ENCODE results near the gene MARCHF3. TPM values are rescaled to one million over a fixed set of nuclear protein-coding genes. Genes with fewer than 3 reads are reported as not detected.

The MARCHF3 gene
- polyA plus RNA-seq, 1 donor from 2014 or later, result 3.9 TPM

DNA sequence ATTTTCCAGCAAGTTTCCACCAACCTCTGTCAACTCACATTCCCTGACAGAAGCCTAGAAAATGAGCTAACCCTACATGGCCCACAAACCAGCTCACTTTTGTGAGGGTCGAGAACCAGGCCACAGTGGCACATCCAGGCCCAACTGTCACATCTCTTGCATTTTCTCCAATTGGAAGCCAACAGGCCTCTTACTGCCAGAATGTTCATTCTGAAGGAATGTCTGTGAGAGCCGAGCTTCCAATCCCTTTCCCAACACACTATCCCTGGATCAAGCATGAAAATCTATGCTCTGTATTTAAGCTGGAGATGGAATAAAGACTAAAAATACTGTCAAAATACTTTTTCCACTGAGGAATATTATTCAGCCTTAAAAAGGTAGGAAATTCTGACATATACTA is 20.0 kb downstream of the MARCHF3 start:
- no peaks in the 10 kb centered on the region for H3K9me2 ChIP-seq (ENCODE audit: insufficient read depth, low read length)
- no peak overlapping the region for H3K27ac ChIP-seq (ENCODE audit: low read length)
- no peak overlapping the region for H2AFZ ChIP-seq (ENCODE audit: low read depth, low read length)
- no peak overlapping the region for H3K9ac ChIP-seq (ENCODE audit: low read length)
- no peaks in the 10 kb centered on the region for H3K9me3 ChIP-seq (ENCODE audit: low read length)
- H3K36me3 ChIP-seq (ENCODE audit: insufficient read depth, low read length), result no peaks in the 10 kb centered on the region
- no peaks in the 10 kb centered on the region for H4K20me1 ChIP-seq (ENCODE audit: insufficient read depth)
- no peak for TF ChIP-seq POLR2AphosphoS5 (IDR thresholded peaks at IDR 0.05)
- TF ChIP-seq RAD21 (conservative IDR thresholded peaks at IDR 0.05), result no peak
- no peak for TF ChIP-seq REST (IDR thresholded peaks at IDR 0.05; ENCODE audit: borderline replicate concordance)
- no peak for TF ChIP-seq MXI1 (conservative IDR thresholded peaks at IDR 0.05; ENCODE audit: poor library complexity, severe bottlenecking)
- no peak for TF ChIP-seq CTCF (IDR thresholded peaks at IDR 0.05; ENCODE audit: poor library complexity, severe bottlenecking)
- no peak for TF ChIP-seq TAF1 (IDR thresholded peaks at IDR 0.05; ENCODE audit: low read depth)
- no peak for TF ChIP-seq EZH2 (IDR thresholded peaks at IDR 0.05; ENCODE audit: borderline replicate concordance, insufficient read depth, low read length, poor library complexity, severe bottlenecking)
- TF ChIP-seq SMC3 (conservative IDR thresholded peaks at IDR 0.05; ENCODE audit: poor library complexity), result no peak
- no peak for TF ChIP-seq EP300 (conservative IDR thresholded peaks at IDR 0.05; ENCODE audit: poor library complexity, severe bottlenecking)
- no peaks in the 10 kb centered on the region for H3F3A ChIP-seq (ENCODE audit: insufficient read depth, low read length, poor library complexity, severe bottlenecking)
- no peak overlapping the region for H3K4me2 ChIP-seq (ENCODE audit: low read length)
- no peaks in the 10 kb centered on the region for H3K27me3 ChIP-seq (ENCODE audit: insufficient read depth, low read depth, low read length)
- H3K79me2 ChIP-seq (replicated peaks; ENCODE audit: insufficient read depth, low read length), result no peaks in the 10 kb centered on the region
- no peak overlapping the region for H3K4me3 ChIP-seq (ENCODE audit: low read length)

GRCh38 chr5:127009784-127010183 is 20.6 kb downstream of the MARCHF3 start:
- Histone ChIP-seq H3K79me2 (replicated peaks; ENCODE audit: insufficient read depth, low read length) (no peaks in the 10 kb centered on the region), H4K20me1 (ENCODE audit: insufficient read depth) (no peaks in the 10 kb centered on the region), H3K4me2 (ENCODE audit: low read length) (no peak overlapping the region), H3K9me3 (ENCODE audit: low read length) (no peaks in the 10 kb centered on the region), H3K4me3 (ENCODE audit: low read length) (no peak overlapping the region), H3K36me3 (ENCODE audit: insufficient read depth, low read length) (no peaks in the 10 kb centered on the region), H3K27me3 (ENCODE audit: insufficient read depth, low read depth, low read length) (no peaks in the 10 kb centered on the region), H3K27ac (ENCODE audit: low read length) (no peak overlapping the region), H2AFZ (ENCODE audit: low read depth, low read length) (no peak overlapping the region), H3F3A (ENCODE audit: insufficient read depth, low read length, poor library complexity, severe bottlenecking) (no peaks in the 10 kb centered on the region), H3K9ac (ENCODE audit: low read length) (no peak overlapping the region), H3K9me2 (ENCODE audit: insufficient read depth, low read length) (no peaks in the 10 kb centered on the region)
- TF ChIP-seq EZH2 (IDR thresholded peaks at IDR 0.05; ENCODE audit: borderline replicate concordance, insufficient read depth, low read length, poor library complexity, severe bottlenecking), result no peak
- TF ChIP-seq MXI1 (conservative IDR thresholded peaks at IDR 0.05; ENCODE audit: poor library complexity, severe bottlenecking), result no peak
- no peak for TF ChIP-seq SMC3 (conservative IDR thresholded peaks at IDR 0.05; ENCODE audit: poor library complexity)
- no peak for TF ChIP-seq RAD21 (conservative IDR thresholded peaks at IDR 0.05)
- TF ChIP-seq TAF1 (IDR thresholded peaks at IDR 0.05; ENCODE audit: low read depth), result no peak
- no peak for TF ChIP-seq POLR2AphosphoS5 (IDR thresholded peaks at IDR 0.05)
- TF ChIP-seq REST (IDR thresholded peaks at IDR 0.05; ENCODE audit: borderline replicate concordance), result no peak
- TF ChIP-seq CTCF (IDR thresholded peaks at IDR 0.05; ENCODE audit: poor library complexity, severe bottlenecking), result no peak
- TF ChIP-seq EP300 (conservative IDR thresholded peaks at IDR 0.05; ENCODE audit: poor library complexity, severe bottlenecking), result no peak

All from neural cell (in vitro differentiated cells).